Endothelial cell of umbilical vein (primary cell): ENCODE results near the gene SUOX. TPM values are rescaled to one million over a fixed set of nuclear protein-coding genes. Genes with fewer than 3 reads are reported as not detected.
"Not testable (repeated sequence)": the region's sequence is repeated elsewhere in the genome, so short reads cannot be mapped to it uniquely, and the experiment has no call there.

ENCODE experiments used
- BruUV-seq: library from RNA; stranded (reverse); fragments of 400-500 nt; replicated peaks from 2 replicates; lab custom pipeline; 2021; lab: Mats Ljungman, UMichigan
- CTCF ChIA-PET: fragments of 300-600, 350-600 bp; sonication (Branson Sonifier 250); formaldehyde crosslinking; loops from one replicate; lab custom pipeline; 2021; ENCODE audit warnings: antibody characterized with exemption, inconsistent platforms; lab: Charles Lee
- POLR2A ChIA-PET: fragments of 300-600, 350-600 bp; sonication (Branson Sonifier 250); formaldehyde crosslinking; loops from one replicate; lab custom pipeline; 2021; ENCODE audit warnings: antibody characterized with exemption, inconsistent platforms; lab: Charles Lee
- DNase-seq: peaks from one replicate; pipeline ENCODE4 v3.0.0-alpha.2; 2011; ENCODE audit warnings: low read depth, low spot score
- FAIRE-seq: peaks from 2 replicates; lab custom pipeline; 2011; peaks lifted over from hg19 to GRCh38; lab: Jason Lieb, UNC
- H2AFZ ChIP-seq: 2 replicates; pipeline ENCODE4 v1.6.0; 2012; ENCODE audit warnings: low read depth, low read length, control low read depth, inconsistent platforms
- H3K27ac ChIP-seq: 2 replicates; pipeline ENCODE4 v1.5.1; 2011; ENCODE audit warnings: low read depth, mild to moderate bottlenecking, control low read depth, low read length, moderate library complexity; ENCODE audit not compliant: insufficient read depth
- H3K27me3 ChIP-seq, 2 experiments: 2 replicates each; pipeline versions ENCODE4 v1.6.0 to v1.6.1; 2011; ENCODE audit warnings: low read length in 2 of 2, mixed read lengths in 1 of 2; ENCODE audit not compliant: control insufficient read depth in 2 of 2, insufficient read depth in 2 of 2
- H3K36me3 ChIP-seq, 2 experiments: 2 replicates in 1 of 2; 3 replicates in 1 of 2; pipeline ENCODE4 v1.5.1; 2011; ENCODE audit warnings: low read length in 2 of 2, mild to moderate bottlenecking in 1 of 2, moderate library complexity in 1 of 2; ENCODE audit not compliant: control insufficient read depth in 2 of 2, insufficient read depth in 2 of 2; ENCODE audit errors: extremely low read depth in 1 of 2
- H3K4me1 ChIP-seq: 3 replicates; pipeline ENCODE4 v1.5.1; 2011; ENCODE audit warnings: mild to moderate bottlenecking, low read length; ENCODE audit not compliant: control insufficient read depth, insufficient read depth; ENCODE audit errors: extremely low read depth
- H3K4me2 ChIP-seq: 2 replicates; pipeline ENCODE4 v1.6.1; 2011; ENCODE audit warnings: low read length, control low read depth, mixed read lengths; ENCODE audit not compliant: insufficient read depth
- H3K4me3 ChIP-seq, 3 experiments: fragments of 200-600 bp in 1 of 3; sonication (generic), shearing (Covaris generic) in 1 of 3; replicated peaks in 1 of 3; 2 replicates each; pipeline ENCODE4 v1.5.1; 2011 to 2016; ENCODE audit warnings: control low read depth in 3 of 3, low read length in 3 of 3, mild to moderate bottlenecking in 2 of 3, inconsistent platforms in 1 of 3, low read depth in 1 of 3, moderate library complexity in 1 of 3; ENCODE audit not compliant: insufficient read depth in 1 of 3
- H3K79me2 ChIP-seq: 2 replicates; pipeline ENCODE4 v1.6.0; 2012; ENCODE audit warnings: low read length, inconsistent platforms; ENCODE audit not compliant: control insufficient read depth, insufficient read depth
- H3K9ac ChIP-seq: replicated peaks from 2 replicates; pipeline ENCODE3; 2011; ENCODE audit warnings: low read length, control low read depth; ENCODE audit not compliant: insufficient read depth; ENCODE audit errors: extremely low read depth
- H3K9me1 ChIP-seq: replicated peaks from 3 replicates; pipeline ENCODE4 v1.6.0; 2011; ENCODE audit warnings: mild to moderate bottlenecking, low read length; ENCODE audit not compliant: control insufficient read depth, insufficient read depth; ENCODE audit errors: extremely low read depth
- H3K9me3 ChIP-seq: replicated peaks from 2 replicates; pipeline ENCODE4 v1.5.1; 2012; ENCODE audit warnings: low read length, inconsistent platforms; ENCODE audit not compliant: control insufficient read depth, insufficient read depth
- H4K20me1 ChIP-seq: replicated peaks from 2 replicates; pipeline ENCODE3; 2011; ENCODE audit warnings: mild to moderate bottlenecking, low read length; ENCODE audit not compliant: control insufficient read depth, insufficient read depth; ENCODE audit errors: extremely low read depth
- CTCF ChIP-seq, 2 donors: IDR thresholded peaks; 1 replicate in 1 of 2; 2 replicates in 1 of 2; pipeline ENCODE4 v1.5.1; 2011; ENCODE audit warnings: low read length in 2 of 2, mild to moderate bottlenecking in 2 of 2, moderate library complexity in 2 of 2, control low read depth in 1 of 2, inconsistent platforms in 1 of 2, low read depth in 1 of 2; ENCODE audit not compliant: insufficient read depth in 1 of 2; ENCODE audit errors: extremely low read depth in 1 of 2
- GATA2 ChIP-seq: IDR thresholded peaks from 2 replicates; pipeline ENCODE4 v1.7.0; 2011; ENCODE audit warnings: low read depth, mild to moderate bottlenecking, moderate library complexity, mixed read lengths, low read length; ENCODE audit not compliant: insufficient read length, insufficient read depth
- MAX ChIP-seq: IDR thresholded peaks from 2 replicates; pipeline ENCODE4 v1.6.1; 2011; ENCODE audit not compliant: insufficient read depth, insufficient read length
- POLR2A ChIP-seq: IDR thresholded peaks from 2 replicates; pipeline ENCODE4 v1.6.1; 2012; ENCODE audit warnings: low read depth, mild to moderate bottlenecking, control low read depth, low read length
- POLR2AphosphoS5 ChIP-seq: IDR thresholded peaks from 2 replicates; pipeline ENCODE4 v1.6.1; 2012; ENCODE audit warnings: low read depth, mild to moderate bottlenecking, control low read depth, low read length, moderate library complexity; ENCODE audit not compliant: insufficient read depth
- dilution Hi-C: fragments of 300-500 bp; cut with MboI; formaldehyde crosslinking; loops from one replicate; pipeline ENCODE4 v1.15.0; 2019; ENCODE audit warnings: low sequenced_read_pairs; ENCODE audit not compliant: extremely low pct_ligation_motif_present
- intact Hi-C: fragments of 100-400 bp; cut with micrococcal nuclease; formaldehyde crosslinking; loops from one replicate; pipeline ENCODE4 v1.10.0; 2022
- polyA plus RNA-seq, 4 experiments: library from polyadenylated mRNA; depleted of rRNA in 3 of 4; stranded (reverse) in 3 of 4; unstranded in 1 of 4; fragments of >200 nt; gene quantifications; 2 replicates each; pipeline versions ENCODE4 v1.2.1 to v1.2.3, GENCODE V29; 2011 to 2012; ENCODE audit warnings: missing spikeins in 1 of 4
- total RNA-seq: library from RNA; stranded (reverse); gene quantifications from 2 replicates; pipeline ENCODE4 v1.2.3, GENCODE V29; 2021

SUOX gene
- total and polyA plus RNA-seq, 2 donors (not counting 3 experiments of a cell fraction or from before 2014, with no cell fraction given) = 24.3 to 31.4 TPM

GRCh38 chr12:55979069-55979468 lies 18.0 kb upstream of the SUOX start:
- no peaks in the 10 kb centered on the region for H4K20me1 ChIP-seq
- ChIA-PET CTCF (interaction anchor here (1.2 kb wide), 2 partner anchors 17 to 51 kb away, joined by 3 read pairs; no protein-coding TSS in a partner anchor), POLR2A (no interaction called here)
- dilution Hi-C loops (no loop called here), intact Hi-C loops (no loop called here)
- H3K9me1 ChIP-seq = no peaks in the 10 kb centered on the region
- no peak for FAIRE-seq
- peaks cover 16% of the 10 kb centered on the region for H3K4me1 ChIP-seq
- no peak for DNase-seq
- no peak overlapping the region for H3K4me2 ChIP-seq
- no peaks in the 10 kb centered on the region for H3K9me3 ChIP-seq
- no TSS peak for BruUV-seq
- H3K27me3 ChIP-seq = no peaks in the 10 kb centered on the region
- peaks cover 4 to 5% of the 10 kb centered on the region in 2 experiments for H3K36me3 ChIP-seq
- H2AFZ ChIP-seq = no peak overlapping the region
- H3K79me2 ChIP-seq = peaks cover 56% of the 10 kb centered on the region
- no peak overlapping the region for H3K9ac ChIP-seq
- no peak overlapping the region for H3K4me3 ChIP-seq
- no peak overlapping the region for H3K27ac ChIP-seq
- no peak for TF ChIP-seq MAX
- no peak for TF ChIP-seq GATA2
- no peak for TF ChIP-seq CTCF (IDR thresholded peaks at IDR 0.05; ENCODE audit: extremely low read depth in 1 of 2, insufficient read depth in 1 of 2, low read depth in 1 of 2, low read length in 2 of 2)
- no peak for TF ChIP-seq POLR2A
- no peak for TF ChIP-seq POLR2AphosphoS5

GRCh38 chr12:55981882-55982281 lies 15.2 kb upstream of the SUOX start:
- FAIRE-seq, H3K9me1 ChIP-seq, H3K4me1 ChIP-seq, H3K27ac ChIP-seq, H2AFZ ChIP-seq, H4K20me1 ChIP-seq, H3K4me2 ChIP-seq, H3K27me3 ChIP-seq, DNase-seq, intact Hi-C loops, BruUV-seq, H3K4me3 ChIP-seq, H3K9ac ChIP-seq, H3K9me3 ChIP-seq: not testable (repeated sequence)
- ChIA-PET POLR2A (interaction anchor here (3.4 kb wide), 1 partner anchor 8 kb away, joined by 18 read pairs; the partner anchor contains the start of gene RAB5B), CTCF (interaction anchor here (1.2 to 2.2 kb wide), 3 partner anchors 14 to 48 kb away, joined by 3 to 7 read pairs (median 3); no protein-coding TSS in a partner anchor)
- H3K79me2 ChIP-seq = peaks cover 31% of the 10 kb centered on the region
- dilution Hi-C loops = loop anchor here (10.0 kb wide), 1 partner anchor 227 kb away; no protein-coding TSS in a partner anchor
- peaks cover 8 to 10% of the 10 kb centered on the region in 2 experiments for H3K36me3 ChIP-seq
